Hematopoietic multipotent progenitor cell treated with erythropoietin and hydrocortisone succinate and interleukin-3 and kit ligand, for 4 days (in vitro differentiated cells): ENCODE results near the gene RND2.
"Not testable (repeated sequence)": the region's sequence is repeated elsewhere in the genome, so short reads cannot be mapped to it uniquely, and the experiment has no call there.

ENCODE experiments used
- DNase-seq: peaks from one replicate; pipeline ENCODE4 v3.0.0-alpha.2; 2015

RND2 gene

GRCh38 chr17:43024407-43025289, at the start of gene RND2:
Gene RND2, plus strand, starts transcription at chr17:43025231. Its CDS starts 117 bp downstream, at chr17:43025348.
- DNase-seq, result peak; percentile 98

- DNase-seq, result no peak
These were observed 49.8 kb upstream of the RND2 start for GRCh38 chr17:42975265-42975664.

- not testable (repeated sequence) for DNase-seq
These were observed 49.3 kb upstream of the RND2 start for GRCh38 chr17:42975701-42976100.

GRCh38 chr17:42979511-42980273, 45.3 kb upstream of the RND2 start, which contains the start of gene PTGES3L:
Gene PTGES3L, minus strand, starts transcription at chr17:42980080. Its CDS starts 27 bp downstream, at chr17:42980053.
- DNase-seq, result peak; percentile 89

GRCh38 chr17:42980274-42980765, 44.7 kb upstream of the RND2 start, which contains the start of gene RUNDC1:
Gene RUNDC1, plus strand, starts transcription at chr17:42980565. Its CDS starts 12 bp downstream, at chr17:42980577.
- peak; percentile 96 for DNase-seq

GRCh38 chr17:42980766-42981397, 44.1 kb upstream of the RND2 start:
- peak; percentile 75 for DNase-seq

- DNase-seq, result no peak
These were observed 42.8 kb upstream of the RND2 start for GRCh38 chr17:42982266-42982665.

GRCh38 chr17:42985225-42985624, 39.8 kb upstream of the RND2 start:
- DNase-seq, result peak; percentile 86

GRCh38 chr17:42989141-42989540, 35.9 kb upstream of the RND2 start:
- DNase-seq, result no peak

GRCh38 chr17:42989726-42990652, 35.0 kb upstream of the RND2 start:
- DNase-seq, result no peak

- no peak for DNase-seq
These were observed 33.6 kb upstream of the RND2 start for GRCh38 chr17:42991471-42991870.

- no peak for DNase-seq
These were observed 32.2 kb upstream of the RND2 start for GRCh38 chr17:42992872-42993271.

- DNase-seq, result not testable (repeated sequence)
These were observed 31.1 kb upstream of the RND2 start for GRCh38 chr17:42993913-42994312.

GRCh38 chr17:42997390-42997983, 27.5 kb upstream of the RND2 start:
- no peak for DNase-seq

- peak; percentile 100 for DNase-seq
These were observed 26.8 kb upstream of the RND2 start, which contains the start of gene RPL27 for GRCh38 chr17:42997984-42998938. Gene RPL27, plus strand, starts transcription at chr17:42998419. Its CDS starts 332 bp downstream, at chr17:42998751.

- DNase-seq, result no peak
These were observed 26.0 kb upstream of the RND2 start for GRCh38 chr17:42999003-42999525.

GRCh38 chr17:43000894-43001293, 24.1 kb upstream of the RND2 start:
- DNase-seq, result not testable (repeated sequence)

- DNase-seq, result peak; percentile 37
These were observed 21.4 kb upstream of the RND2 start for GRCh38 chr17:43003542-43004172.
